Tibial artery (tissue), 4 donors: ENCODE measurements around the gene ZFAND3.

Source experiments
- DNase-seq, 2 donors: peaks; one replicate each; pipeline ENCODE4 v3.0.0-alpha.2; 2019
- H3K27ac ChIP-seq, 2 donors: fragments of 200-600 bp; sonication (generic) in 1 of 2; 1 replicate in 1 of 2; 2 replicates in 1 of 2; pipeline ENCODE4 v1.5.1; 2018 to 2019; ENCODE audit warnings: mild to moderate bottlenecking in 1 of 2
- H3K27me3 ChIP-seq, 2 donors: fragments of 200-600 bp; sonication (generic) in 1 of 2; one replicate each; pipeline versions ENCODE4 v1.5.1 to v1.6.0; 2016 to 2019
- H3K36me3 ChIP-seq, 3 donors: fragments of 200-600 bp; sonication (generic) in 2 of 3; one replicate each; pipeline ENCODE4 v1.5.1; 2016 to 2019; ENCODE audit warnings: mild to moderate bottlenecking in 2 of 3
- H3K4me1 ChIP-seq, 4 donors: fragments of 200-600 bp; sonication (generic) in 2 of 4; 1 replicate in 3 of 4; 2 replicates in 1 of 4; pipeline ENCODE4 v1.5.1; 2016 to 2019
- H3K4me3 ChIP-seq, 2 donors: fragments of 200-600 bp; sonication (generic) in 1 of 2; 1 replicate in 1 of 2; 2 replicates in 1 of 2; pipeline ENCODE4 v1.5.1; 2018 to 2019; ENCODE audit warnings: mild to moderate bottlenecking in 2 of 2
- H3K9me3 ChIP-seq, 3 donors: fragments of 200-600 bp; sonication (generic) in 1 of 3; one replicate each; pipeline ENCODE4 v1.5.1; 2016 to 2019
- intact Hi-C: fragments of 100-400 bp; cut with DNase I; formaldehyde crosslinking; loops from one replicate; pipeline ENCODE4 v1.15.0; 2023; ENCODE audit warnings: low total_unique reads
- TF ChIP-seq, protein P1 (sequence below), 2 experiments: fragments of 200-600 bp in 1 of 2; fragments of 450-650 bp in 1 of 2; IDR thresholded peaks; one replicate each; pipeline ENCODE4 v1.5.1; 2017 to 2019; ENCODE audit warnings: antibody characterized with exemption in 2 of 2, mild to moderate bottlenecking in 1 of 2, moderate library complexity in 1 of 2

The ZFAND3 gene

DNA sequence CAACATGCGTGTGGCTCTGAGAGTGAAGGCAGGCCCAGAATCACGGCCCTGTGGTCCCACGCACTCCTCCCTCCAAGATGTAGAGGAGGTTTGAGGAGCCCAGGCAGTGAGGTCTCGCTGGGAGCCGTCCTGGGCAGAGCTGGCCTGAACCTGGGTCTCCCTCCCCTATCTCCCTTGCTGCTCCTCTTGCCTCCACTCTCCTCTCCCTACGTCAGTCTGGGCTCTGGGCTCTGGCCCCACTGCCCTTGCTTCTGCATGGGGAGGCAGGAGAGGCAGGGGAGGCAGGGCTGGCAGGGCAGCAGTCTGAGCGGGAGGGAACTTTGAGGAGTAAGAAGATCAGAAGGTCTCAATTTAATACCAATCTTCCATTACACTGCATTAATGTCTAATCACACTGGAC is 375.1 kb downstream of the ZFAND3 start:
- TF ChIP-seq, protein P1, sequence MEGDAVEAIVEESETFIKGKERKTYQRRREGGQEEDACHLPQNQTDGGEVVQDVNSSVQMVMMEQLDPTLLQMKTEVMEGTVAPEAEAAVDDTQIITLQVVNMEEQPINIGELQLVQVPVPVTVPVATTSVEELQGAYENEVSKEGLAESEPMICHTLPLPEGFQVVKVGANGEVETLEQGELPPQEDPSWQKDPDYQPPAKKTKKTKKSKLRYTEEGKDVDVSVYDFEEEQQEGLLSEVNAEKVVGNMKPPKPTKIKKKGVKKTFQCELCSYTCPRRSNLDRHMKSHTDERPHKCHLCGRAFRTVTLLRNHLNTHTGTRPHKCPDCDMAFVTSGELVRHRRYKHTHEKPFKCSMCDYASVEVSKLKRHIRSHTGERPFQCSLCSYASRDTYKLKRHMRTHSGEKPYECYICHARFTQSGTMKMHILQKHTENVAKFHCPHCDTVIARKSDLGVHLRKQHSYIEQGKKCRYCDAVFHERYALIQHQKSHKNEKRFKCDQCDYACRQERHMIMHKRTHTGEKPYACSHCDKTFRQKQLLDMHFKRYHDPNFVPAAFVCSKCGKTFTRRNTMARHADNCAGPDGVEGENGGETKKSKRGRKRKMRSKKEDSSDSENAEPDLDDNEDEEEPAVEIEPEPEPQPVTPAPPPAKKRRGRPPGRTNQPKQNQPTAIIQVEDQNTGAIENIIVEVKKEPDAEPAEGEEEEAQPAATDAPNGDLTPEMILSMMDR (IDR thresholded peaks at IDR 0.05): no peak
- H3K27ac ChIP-seq: no peak overlapping the region
- intact Hi-C loops: no loop called here
- H3K36me3 ChIP-seq: no peaks in the 10 kb centered on the region
- H3K4me3 ChIP-seq: no peak overlapping the region
- no peaks in the 10 kb centered on the region for H3K27me3 ChIP-seq
- DNase-seq: no peak
- no peaks in the 10 kb centered on the region for H3K4me1 ChIP-seq
- H3K9me3 ChIP-seq: no peaks in the 10 kb centered on the region

DNA sequence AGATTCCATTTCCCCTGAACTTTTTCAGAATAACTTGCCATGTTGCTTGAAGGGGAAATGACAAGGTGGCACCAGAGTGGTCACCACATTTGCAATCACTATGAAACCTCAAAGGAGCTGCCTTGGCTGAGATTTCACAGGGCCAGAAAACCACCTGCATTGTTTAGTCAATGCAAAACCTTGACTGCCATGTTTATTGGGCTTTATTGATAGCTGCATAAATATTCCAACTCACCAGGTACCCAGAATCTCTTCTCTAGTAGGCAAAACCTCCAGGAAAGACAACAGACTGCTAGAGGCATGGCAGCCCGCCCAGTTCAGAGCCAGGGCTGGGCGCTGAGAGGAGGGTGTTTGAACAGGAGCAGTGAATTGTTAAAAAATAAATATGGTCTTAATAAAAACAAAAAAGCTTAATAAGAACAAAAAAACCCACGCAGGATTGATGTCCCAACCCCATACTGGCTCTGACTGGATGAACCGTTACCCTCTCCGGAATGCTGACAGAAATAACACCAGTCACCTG is 375.6 kb downstream of the ZFAND3 start:
- Histone ChIP-seq H3K9me3 (no peaks in the 10 kb centered on the region), H3K36me3 (no peaks in the 10 kb centered on the region), H3K4me1 (no peaks in the 10 kb centered on the region), H3K27me3 (no peaks in the 10 kb centered on the region), H3K27ac (no peak overlapping the region), H3K4me3 (no peak overlapping the region)
- no peak for DNase-seq
- intact Hi-C loops: no loop called here
- TF ChIP-seq, protein P1 (IDR thresholded peaks at IDR 0.05): no peak

DNA sequence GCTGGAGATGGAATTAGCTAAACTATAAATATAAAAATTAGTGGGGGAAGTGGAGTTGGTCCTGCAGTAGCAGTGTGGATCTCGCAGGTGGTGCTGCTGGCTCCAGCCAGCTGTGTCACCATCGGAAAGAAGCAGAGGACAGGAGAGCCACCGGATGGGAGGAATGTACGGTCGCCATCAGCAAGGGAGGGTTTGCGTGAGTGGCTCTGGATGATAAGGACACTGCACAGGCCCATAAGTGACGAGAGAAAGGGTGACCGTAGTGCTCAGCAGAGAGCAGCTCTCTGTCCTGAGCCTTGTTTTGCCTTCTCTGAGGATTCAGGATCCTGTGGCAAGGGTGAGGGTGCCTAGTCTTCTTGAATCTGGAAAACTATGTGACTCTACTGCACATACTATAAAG is 378.7 kb downstream of the ZFAND3 start:
- no peak for DNase-seq
- TF ChIP-seq, protein P1 (IDR thresholded peaks at IDR 0.05): no peak
- H3K27ac ChIP-seq: no peak overlapping the region
- no peaks in the 10 kb centered on the region for H3K27me3 ChIP-seq
- H3K36me3 ChIP-seq: no peaks in the 10 kb centered on the region
- no peaks in the 10 kb centered on the region for H3K4me1 ChIP-seq
- intact Hi-C loops: no loop called here
- H3K9me3 ChIP-seq: no peaks in the 10 kb centered on the region
- no peak overlapping the region for H3K4me3 ChIP-seq
